Left renal pelvis (tissue), 4 donors: Measurements from ENCODE around the gene SYT10. TPM values are rescaled to one million over a fixed set of nuclear protein-coding genes. Genes with fewer than 3 reads are reported as not detected.
"Not testable (repeated sequence)": the region's sequence is repeated elsewhere in the genome, so short reads cannot be mapped to it uniquely, and the experiment has no call there.

ENCODE experiments used
- DNase-seq, 4 donors: peaks; one replicate each; pipeline ENCODE4 v3.0.0-alpha.2; 2013; ENCODE audit warnings: low read depth in 4 of 4, low spot score in 3 of 4
- polyA plus RNA-seq, 4 donors: library from polyadenylated mRNA; unstranded; fragments of 120-200 nt; gene quantifications; one replicate each; pipeline ENCODE4 v1.2.1, GENCODE V29; 2013; ENCODE audit not compliant: insufficient read length in 4 of 4

Gene SYT10
- polyA plus RNA-seq, 4 donors: 0.40 to 14.0 (median 1.0) TPM

DNA sequence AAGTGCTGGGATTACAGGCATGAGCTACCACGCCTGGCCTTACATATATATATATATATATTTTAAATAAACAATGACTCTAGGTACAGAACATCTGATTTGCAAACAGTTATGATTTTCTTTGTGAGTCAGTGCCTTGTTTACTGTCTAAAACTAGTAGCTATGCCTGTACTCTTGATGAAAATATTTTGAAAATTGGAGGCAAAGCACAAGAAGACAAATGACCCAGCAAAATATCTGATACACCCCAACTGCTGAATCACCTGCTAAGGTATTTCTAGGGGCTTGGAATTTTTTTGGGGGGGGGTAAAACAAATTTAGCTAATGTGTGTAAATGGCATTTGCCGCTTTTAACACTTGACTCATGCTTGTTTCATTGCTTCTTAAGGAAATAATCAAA is 69.3 kb downstream of the SYT10 start:
- DNase-seq: no peak

DNA sequence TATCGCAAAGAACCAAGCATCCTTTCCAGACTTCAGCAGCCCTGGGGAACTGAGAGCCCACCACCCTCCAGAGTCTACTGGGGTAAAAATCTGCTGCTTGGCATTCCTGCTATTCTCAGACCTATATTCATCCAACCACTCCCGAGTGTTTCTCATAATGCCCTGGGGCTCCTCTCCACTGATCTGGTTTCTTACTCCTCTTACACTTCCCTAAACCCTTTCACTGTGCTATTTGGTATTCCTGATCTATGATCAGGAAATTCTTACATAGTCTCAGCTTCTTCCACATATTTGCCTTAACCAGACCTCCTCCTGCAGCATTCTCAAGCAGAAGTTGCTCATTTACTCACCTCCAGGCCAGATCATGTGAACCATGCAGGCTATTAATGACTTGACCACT is 82.4 kb downstream of the SYT10 start:
- DNase-seq: no peak

DNA sequence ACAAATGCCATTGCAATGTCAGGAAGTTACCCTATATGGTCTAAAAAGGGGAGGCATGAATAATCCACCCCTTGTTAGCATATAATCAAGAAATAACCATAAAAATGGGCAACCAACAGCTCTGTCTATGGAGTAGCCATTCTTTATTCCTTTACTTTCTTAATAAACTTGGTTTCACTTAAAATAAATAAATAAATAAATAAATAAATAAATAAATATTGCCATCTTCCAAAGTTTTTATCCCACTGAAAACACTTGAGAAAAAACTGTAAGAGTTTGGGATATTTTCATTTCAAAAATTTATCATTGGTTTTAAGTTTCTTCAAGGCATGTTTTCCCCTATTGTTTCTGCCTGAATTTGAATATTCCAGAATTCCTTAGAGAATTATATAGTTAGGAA is 89.8 kb downstream of the SYT10 start:
- DNase-seq: no peak

DNA sequence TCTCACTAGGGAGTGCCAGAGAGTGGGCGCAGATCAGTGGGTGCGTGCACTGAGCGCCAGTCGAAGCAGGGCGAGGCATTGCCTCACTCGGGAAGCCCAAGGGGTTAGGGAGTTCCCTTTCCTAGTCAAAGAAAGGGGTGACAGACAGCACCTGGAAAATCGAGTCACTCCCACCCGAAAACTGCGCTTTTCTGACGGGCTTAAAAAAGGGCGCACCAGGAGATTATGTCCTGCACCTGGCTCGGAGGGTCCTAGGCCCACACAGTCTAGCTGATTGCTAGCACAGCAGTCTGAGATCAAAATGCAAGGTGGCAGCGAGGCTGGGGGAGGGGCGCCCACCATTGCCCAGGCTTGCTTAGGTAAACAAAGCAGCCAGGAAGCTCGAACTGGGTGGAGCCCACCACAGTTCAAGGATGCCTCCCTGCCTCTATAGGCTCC is 107.6 kb downstream of the SYT10 start:
- not testable (repeated sequence) for DNase-seq

DNA sequence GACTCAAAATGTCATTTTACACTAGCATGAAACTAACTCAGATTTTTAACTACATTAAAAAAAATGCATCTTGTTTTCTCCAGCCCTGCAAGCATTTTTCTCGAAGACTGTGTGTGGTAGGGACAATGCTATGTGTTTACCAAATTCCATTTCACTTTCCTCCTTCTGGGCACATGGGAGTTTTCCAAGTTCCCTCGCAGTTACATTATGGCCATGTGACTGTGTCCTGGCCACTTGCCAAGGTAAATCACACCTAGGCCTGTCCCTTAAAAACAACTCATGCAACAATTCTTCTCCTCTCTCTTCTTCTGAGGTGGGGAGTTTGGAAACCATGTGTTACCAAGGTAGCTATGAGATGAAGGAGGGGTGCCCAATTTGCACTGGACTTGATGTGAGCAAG is 108.7 kb downstream of the SYT10 start:
- DNase-seq: no peak
